Psoas muscle (tissue), 8 donors: Measurements from ENCODE around the gene TPD52L1. TPM values are rescaled to one million over a fixed set of nuclear protein-coding genes. Genes with fewer than 3 reads are reported as not detected.

ENCODE experiments used
- ATAC-seq, 4 donors: fragments of 200-7000 bp; cut with Tn5 transposase; one replicate each; pipeline ENCODE4 v1.9.1; 2020; ENCODE audit warnings: moderate library complexity in 3 of 4, mild to moderate bottlenecking in 2 of 4
- DNase-seq, 2 donors: peaks; one replicate each; pipeline ENCODE4 v3.0.0-alpha.2; 2020
- H3K27ac ChIP-seq: fragments of 200-600 bp; one replicate; pipeline ENCODE4 v1.8.0; 2022
- H3K27me3 ChIP-seq, 3 donors: fragments of 200-600 bp in 1 of 3; one replicate each; pipeline versions ENCODE4 v1.6.1 to v1.8.0; 2013 to 2022; ENCODE audit warnings: low read length in 2 of 3, mild to moderate bottlenecking in 2 of 3, moderate library complexity in 1 of 3; ENCODE audit not compliant: insufficient read depth in 3 of 3
- H3K36me3 ChIP-seq, 2 donors: fragments of 200-600 bp in 1 of 2; one replicate each; pipeline versions ENCODE4 v1.6.1 to v1.8.0; 2013 to 2022; ENCODE audit warnings: low read depth in 1 of 2, mild to moderate bottlenecking in 1 of 2, moderate library complexity in 1 of 2; ENCODE audit not compliant: insufficient read depth in 1 of 2
- H3K4me1 ChIP-seq: fragments of 200-600 bp; one replicate; pipeline ENCODE4 v1.8.0; 2022
- H3K4me3 ChIP-seq: fragments of 200-600 bp; one replicate; pipeline ENCODE4 v1.8.0; 2022; ENCODE audit warnings: mild to moderate bottlenecking
- H3K9me3 ChIP-seq: fragments of 200-600 bp; one replicate; pipeline ENCODE4 v1.8.0; 2022
- WGBS, 3 donors: extraction: QIAGEN DNeasy Blood & Tissue Kit; methylation state at CpG; one replicate each; pipeline versions ENCODE4 v1.1.6 to v1.1.7; 2013; 5-methylcytosine and 5-hydroxymethylcytosine counted together
- intact Hi-C, 2 donors: fragments of 100-400 bp; cut with DNase I; formaldehyde crosslinking; loops; one replicate each; pipeline versions ENCODE4 v1.11.0 to v1.14.2; 2022
- polyA plus RNA-seq, 3 donors: library from polyadenylated mRNA; stranded (reverse); fragments of 200-250 nt; gene quantifications; one replicate each; pipeline ENCODE4 v1.2.3, GENCODE V29; 2013
- total RNA-seq, 4 donors: library from RNA; stranded (reverse); fragmentation: NEBNext Ultra II Directional in 2 of 4; extraction: Animal tissue kit (Norgen Biotek cat#: 25700) in 2 of 4; gene quantifications; one replicate each; pipeline versions ENCODE4 v1.2.1 to v1.2.4, GENCODE V29; 2021 to 2023
- TF ChIP-seq, protein P1 (sequence below): fragments of 200-600 bp; IDR thresholded peaks from one replicate; pipeline ENCODE4 v1.8.0; 2022; ENCODE audit warnings: antibody characterized with exemption
- donor health status: healthy with polysubstance abuse.
- donor health status: DM: no; HTN: no; CAD: no; lungs with moderate emphysema.
- donor health status: Bipolar disorder and iron deficiency.
- donor health status: healthy.
- donor health status: DM: yes; HTN: yes; CAD: no.
- donor health status: DM: no; HTN: no; CAD: no.
- donor health status: DM: no; HTN: no; CAD: no.
- donor health status: DM: yes; HTN: yes; CAD: no.

TPD52L1 gene
- total and polyA plus RNA-seq, 7 donors = 51.8 to 150 (median 106) TPM

DNA sequence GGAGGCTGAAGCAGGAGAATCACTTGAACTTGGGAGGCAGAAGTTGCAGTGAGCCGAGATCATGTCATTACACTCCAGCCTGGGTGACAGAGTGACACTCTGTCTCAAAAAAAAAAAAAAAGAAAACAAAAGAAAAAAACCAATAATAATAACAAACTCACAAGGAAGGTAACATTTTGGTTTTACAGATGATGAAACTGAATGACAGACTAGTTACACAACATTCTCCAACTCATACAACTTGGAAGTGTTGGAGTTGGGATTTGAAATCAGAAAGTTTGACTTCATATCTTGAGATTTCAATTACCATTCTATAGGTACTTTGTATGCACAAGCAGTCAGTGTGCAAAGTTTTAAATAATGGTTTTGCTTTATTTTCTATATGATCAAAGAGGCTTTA is 10.2 kb downstream of the TPD52L1 start:
- 83 to 100% (median 97%) methylated on average over 1 of the region's 1 CpG for WGBS, 3 donors
- peaks cover 22% of the 10 kb centered on the region for H3K4me1 ChIP-seq
- no peaks in the 10 kb centered on the region for H3K9me3 ChIP-seq
- ATAC-seq (no peak), DNase-seq (no peak)
- intact Hi-C loops = no loop called here
- peaks cover 0 to 14% of the 10 kb centered on the region in 2 donors for H3K36me3 ChIP-seq
- TF ChIP-seq, protein P1, sequence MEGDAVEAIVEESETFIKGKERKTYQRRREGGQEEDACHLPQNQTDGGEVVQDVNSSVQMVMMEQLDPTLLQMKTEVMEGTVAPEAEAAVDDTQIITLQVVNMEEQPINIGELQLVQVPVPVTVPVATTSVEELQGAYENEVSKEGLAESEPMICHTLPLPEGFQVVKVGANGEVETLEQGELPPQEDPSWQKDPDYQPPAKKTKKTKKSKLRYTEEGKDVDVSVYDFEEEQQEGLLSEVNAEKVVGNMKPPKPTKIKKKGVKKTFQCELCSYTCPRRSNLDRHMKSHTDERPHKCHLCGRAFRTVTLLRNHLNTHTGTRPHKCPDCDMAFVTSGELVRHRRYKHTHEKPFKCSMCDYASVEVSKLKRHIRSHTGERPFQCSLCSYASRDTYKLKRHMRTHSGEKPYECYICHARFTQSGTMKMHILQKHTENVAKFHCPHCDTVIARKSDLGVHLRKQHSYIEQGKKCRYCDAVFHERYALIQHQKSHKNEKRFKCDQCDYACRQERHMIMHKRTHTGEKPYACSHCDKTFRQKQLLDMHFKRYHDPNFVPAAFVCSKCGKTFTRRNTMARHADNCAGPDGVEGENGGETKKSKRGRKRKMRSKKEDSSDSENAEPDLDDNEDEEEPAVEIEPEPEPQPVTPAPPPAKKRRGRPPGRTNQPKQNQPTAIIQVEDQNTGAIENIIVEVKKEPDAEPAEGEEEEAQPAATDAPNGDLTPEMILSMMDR = no peak
- no peak overlapping the region for H3K27ac ChIP-seq
- H3K4me3 ChIP-seq = no peak overlapping the region
- no peaks in the 10 kb centered on the region for H3K27me3 ChIP-seq

DNA sequence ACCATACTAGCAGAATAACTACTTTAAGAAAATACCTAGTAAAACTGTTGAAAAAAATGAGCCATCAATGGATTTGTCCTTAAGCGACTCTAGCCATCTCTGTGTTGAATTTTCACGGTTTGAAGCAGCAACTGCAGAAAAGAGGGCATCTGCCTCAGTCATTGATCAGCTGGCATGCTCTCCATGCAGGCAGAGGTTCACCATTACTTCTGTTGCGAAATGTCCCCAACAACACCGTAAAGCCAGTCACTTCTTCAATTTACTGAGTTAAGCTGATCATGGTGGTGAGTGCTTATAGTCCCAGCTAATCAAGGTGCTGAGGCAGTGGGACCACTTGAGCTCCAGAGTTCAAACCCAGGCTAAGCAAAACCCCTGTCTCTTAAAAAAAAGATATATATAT is 11.1 kb downstream of the TPD52L1 start:
- intact Hi-C loops = no loop called here
- Histone ChIP-seq H3K4me3 (no peak overlapping the region), H3K4me1 (peaks cover 26% of the 10 kb centered on the region), H3K36me3 (peaks cover 0 to 6% of the 10 kb centered on the region in 2 donors), H3K27me3 (no peaks in the 10 kb centered on the region), H3K9me3 (no peaks in the 10 kb centered on the region), H3K27ac (no peak overlapping the region)
- WGBS, 3 donors = 49 to 67% (median 57%) methylated on average over 4 of the region's 4 CpGs
- ATAC-seq = no peak
- TF ChIP-seq, protein P1 = no peak
- no peak for DNase-seq

DNA sequence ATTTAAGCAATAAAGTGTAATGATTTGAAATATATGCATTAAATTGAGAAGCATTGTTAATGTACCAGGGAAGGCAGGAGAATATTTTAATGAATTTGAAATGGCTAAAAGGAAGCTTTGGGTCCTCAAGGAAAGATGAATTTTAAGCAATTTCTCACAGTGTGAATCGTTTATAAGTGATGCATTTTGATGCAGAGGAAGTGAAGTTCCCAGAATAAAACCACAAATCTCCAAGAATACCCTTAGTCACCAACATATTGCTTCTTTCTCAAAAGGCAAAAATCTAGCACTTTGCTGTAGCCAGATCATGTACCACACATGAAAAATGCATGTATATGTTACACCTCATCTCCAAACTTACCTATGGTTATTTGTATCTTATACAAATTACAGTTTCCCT is 11.7 kb downstream of the TPD52L1 start:
- intact Hi-C loops = no loop called here
- peaks cover 32% of the 10 kb centered on the region for H3K4me1 ChIP-seq
- ATAC-seq (no peak), DNase-seq (no peak)
- no peaks in the 10 kb centered on the region for H3K27me3 ChIP-seq
- no peak overlapping the region for H3K27ac ChIP-seq
- peaks cover 0 to under 1% of the 10 kb centered on the region in 2 donors for H3K36me3 ChIP-seq
- 23 to 47% (median 35%) methylated on average over 1 of the region's 1 CpG for WGBS, 3 donors
- H3K9me3 ChIP-seq = no peaks in the 10 kb centered on the region
- no peak overlapping the region for H3K4me3 ChIP-seq
- TF ChIP-seq, protein P1 = no peak

DNA sequence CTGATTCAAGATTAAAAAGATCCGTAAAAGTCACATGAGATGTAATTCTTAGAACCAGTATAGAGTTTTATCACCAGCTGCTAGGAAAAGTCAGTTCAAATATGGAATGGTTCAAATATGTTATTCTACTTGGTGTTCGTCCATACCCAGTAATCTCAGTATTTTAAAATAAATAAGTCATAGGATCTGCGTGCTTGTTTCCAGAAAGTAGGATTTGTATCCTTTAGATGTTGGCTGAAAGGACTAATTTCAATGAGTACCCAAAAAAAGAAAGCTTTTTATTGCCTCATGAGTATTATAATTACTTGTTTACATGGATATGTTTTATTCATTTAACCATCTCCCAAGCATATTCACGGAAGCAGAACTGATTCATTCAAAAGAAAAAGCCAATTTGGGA is 12.2 kb downstream of the TPD52L1 start:
- Histone ChIP-seq H3K4me1 (peaks cover 36% of the 10 kb centered on the region), H3K4me3 (no peak overlapping the region), H3K27me3 (no peaks in the 10 kb centered on the region), H3K36me3 (no peaks in the 10 kb centered on the region), H3K9me3 (no peaks in the 10 kb centered on the region), H3K27ac (no peak overlapping the region)
- no peak for ATAC-seq
- WGBS, 3 donors = 46 to 73% (median 53%) methylated on average over 4 of the region's 4 CpGs
- intact Hi-C loops = no loop called here
- no peak for DNase-seq
- TF ChIP-seq, protein P1 = no peak

DNA sequence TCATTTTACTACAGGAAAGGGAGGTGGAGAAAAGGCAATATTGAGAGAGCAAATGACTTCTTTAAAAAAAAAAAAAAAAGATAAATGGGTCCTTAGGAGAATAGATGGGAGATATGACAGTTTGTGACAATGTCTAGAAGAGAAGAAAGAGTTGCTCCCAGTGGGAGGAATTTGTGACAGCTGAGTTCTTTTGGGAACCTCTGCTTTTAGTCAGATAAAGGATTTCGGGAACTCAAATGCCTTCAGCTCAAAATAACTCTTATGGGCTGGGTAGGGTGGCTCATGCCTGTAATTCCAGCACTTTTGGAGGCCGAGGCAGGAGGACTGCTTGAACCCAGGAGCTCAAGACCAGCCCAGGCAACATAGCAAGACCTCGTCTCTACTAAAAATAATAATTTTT is 13.1 kb downstream of the TPD52L1 start:
- WGBS, 3 donors = 72 to 79% (median 79%) methylated on average over 3 of the region's 3 CpGs
- no peaks in the 10 kb centered on the region for H3K36me3 ChIP-seq
- H3K4me1 ChIP-seq = peaks cover 36% of the 10 kb centered on the region
- no peak overlapping the region for H3K27ac ChIP-seq
- TF ChIP-seq, protein P1 = no peak
- ATAC-seq (no peak), DNase-seq (no peak)
- no peaks in the 10 kb centered on the region for H3K27me3 ChIP-seq
- H3K9me3 ChIP-seq = no peaks in the 10 kb centered on the region
- intact Hi-C loops = no loop called here
- no peak overlapping the region for H3K4me3 ChIP-seq
